GM04504 (cell line): Measurements from ENCODE around the gene KAT2A.
"Not testable (repeated sequence)": the region's sequence is repeated elsewhere in the genome, so short reads cannot be mapped to it uniquely, and the experiment has no call there.

ENCODE experiments used
- DNase-seq: peaks from one replicate; pipeline ENCODE4 v3.0.0-alpha.2; 2012; ENCODE audit warnings: low read depth

KAT2A gene

GRCh38 chr17:42120770-42121769 is at the start of gene KAT2A:
Gene KAT2A, minus strand, starts transcription at chr17:42121367. Its CDS starts 63 bp downstream, at chr17:42121304.
- peak; percentile 61 for DNase-seq

GRCh38 chr17:42169351-42169750 is 48.2 kb upstream of the KAT2A start:
- DNase-seq, result no peak

- DNase-seq, result no peak
Observed at GRCh38 chr17:42167807-42168206, 46.6 kb upstream of the KAT2A start.

GRCh38 chr17:42166196-42166763 is 45.1 kb upstream of the KAT2A start:
- no peak for DNase-seq

GRCh38 chr17:42165751-42166150 is 44.6 kb upstream of the KAT2A start:
- no peak for DNase-seq

GRCh38 chr17:42163696-42164407 is 42.7 kb upstream of the KAT2A start:
- DNase-seq, result no peak

- DNase-seq, result no peak
Observed at GRCh38 chr17:42163113-42163512, 41.9 kb upstream of the KAT2A start.

- DNase-seq, result no peak
Observed at GRCh38 chr17:42160531-42160910, 39.4 kb upstream of the KAT2A start.

GRCh38 chr17:42159796-42160530 is 38.8 kb upstream of the KAT2A start:
- no peak for DNase-seq

GRCh38 chr17:42155614-42156045 is 34.5 kb upstream of the KAT2A start:
- no peak for DNase-seq

- no peak for DNase-seq
Observed at GRCh38 chr17:42153919-42154742, 33.0 kb upstream of the KAT2A start.

- DNase-seq, result no peak
Observed at GRCh38 chr17:42146911-42147607, 25.9 kb upstream of the KAT2A start.

- DNase-seq, result not testable (repeated sequence)
Observed at GRCh38 chr17:42143138-42143537, 22.0 kb upstream of the KAT2A start.

GRCh38 chr17:42142371-42142896 is 21.3 kb upstream of the KAT2A start:
- peak; percentile 38 for DNase-seq

- DNase-seq, result no peak
Observed at GRCh38 chr17:42141382-42141781, 20.2 kb upstream of the KAT2A start.

GRCh38 chr17:42140690-42141089 is 19.5 kb upstream of the KAT2A start:
- not testable (repeated sequence) for DNase-seq

- DNase-seq, result no peak
Observed at GRCh38 chr17:42138749-42139492, 17.8 kb upstream of the KAT2A start.

GRCh38 chr17:42136654-42137051 is 15.5 kb upstream of the KAT2A start:
- DNase-seq, result no peak
